KG1 (cell line): ENCODE measurements around the gene MPV17L2.
"Not testable (repeated sequence)": the region's sequence is repeated elsewhere in the genome, so short reads cannot be mapped to it uniquely, and the experiment has no call there.

ENCODE experiments used
- DNase-seq: peaks from one replicate; lab custom pipeline; 2025; lab: John Stamatoyannopoulos, UW

The MPV17L2 gene

GRCh38 chr19:18193388-18194180 lies 566 bp downstream of the MPV17L2 start:
- DNase-seq, result no peak

GRCh38 chr19:18194181-18194530 lies 1.1 kb downstream of the MPV17L2 start:
- no peak for DNase-seq

DNA sequence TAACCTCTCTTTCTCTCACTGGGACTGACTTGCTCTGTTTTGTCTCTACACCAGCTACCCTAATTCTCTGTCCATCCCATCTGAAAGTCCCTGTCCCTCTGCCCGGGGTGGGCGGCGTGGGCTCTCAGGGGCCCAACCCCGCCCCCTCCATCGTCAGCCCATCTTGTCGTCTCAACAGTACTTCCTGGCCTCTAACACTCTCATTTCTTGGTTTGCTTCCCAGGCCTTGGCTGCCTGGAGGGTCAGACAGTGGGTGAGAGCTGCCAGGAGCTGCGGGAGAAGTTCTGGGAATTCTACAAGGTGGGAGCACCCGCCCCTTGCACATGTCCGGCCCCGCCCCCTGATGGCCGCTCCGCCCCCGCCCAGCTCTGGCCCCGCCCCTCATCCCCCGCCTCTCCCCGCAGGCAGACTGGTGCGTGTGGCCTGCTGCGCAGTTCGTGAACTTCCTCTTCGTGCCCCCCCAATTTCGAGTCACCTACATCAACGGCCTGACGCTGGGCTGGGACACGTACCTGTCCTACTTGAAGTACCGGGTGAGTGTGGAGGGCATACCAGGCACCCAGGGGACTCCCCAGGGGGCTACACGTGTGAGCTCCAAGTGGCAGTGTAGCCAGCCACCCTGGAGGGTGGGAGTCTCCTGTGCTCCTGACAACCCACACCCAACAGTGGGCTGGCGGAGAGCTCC lies 1.7 kb downstream of the MPV17L2 start:
- no peak for DNase-seq

DNA sequence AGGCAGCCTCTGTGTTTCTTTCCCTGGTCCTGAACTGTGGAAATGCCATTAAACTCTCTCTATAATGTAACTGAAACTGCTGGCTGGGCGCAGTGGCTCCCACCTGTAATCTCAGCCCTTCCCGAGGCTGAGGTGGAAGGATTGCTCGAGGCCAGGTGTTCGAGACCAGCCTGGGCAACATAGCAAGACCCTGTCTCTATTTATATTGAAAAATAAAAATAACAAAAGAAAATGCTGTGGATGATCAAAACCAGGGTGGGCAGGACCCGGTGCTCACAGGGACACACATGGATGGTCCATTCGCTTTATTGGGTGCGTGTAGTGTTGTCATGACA lies 3.5 kb downstream of the MPV17L2 start:
- no peak for DNase-seq

- no peak for DNase-seq
These were observed 4.3 kb downstream of the MPV17L2 start for GRCh38 chr19:18197306-18197705.

DNA sequence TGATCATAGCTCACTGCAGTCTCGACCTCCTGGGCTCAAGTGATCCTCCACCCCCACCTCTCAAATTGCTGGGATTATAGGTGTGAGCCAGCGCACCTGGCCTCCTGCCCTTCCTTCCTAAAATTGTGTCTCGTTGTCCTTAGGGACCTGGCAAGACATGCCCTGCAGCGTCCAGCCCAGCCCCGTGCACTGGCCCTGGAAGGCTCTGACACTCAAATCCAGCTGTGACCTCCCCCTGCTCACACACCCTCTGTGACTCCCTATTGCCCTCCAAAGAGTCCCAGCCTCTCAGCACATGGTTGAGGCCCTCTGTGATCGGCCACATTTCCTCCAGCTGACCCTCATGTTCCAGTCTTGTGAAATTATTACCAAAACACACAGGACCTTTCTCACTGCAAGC lies 4.9 kb downstream of the MPV17L2 start:
- no peak for DNase-seq

GRCh38 chr19:18198374-18198773 lies 5.4 kb downstream of the MPV17L2 start:
- no peak for DNase-seq

DNA sequence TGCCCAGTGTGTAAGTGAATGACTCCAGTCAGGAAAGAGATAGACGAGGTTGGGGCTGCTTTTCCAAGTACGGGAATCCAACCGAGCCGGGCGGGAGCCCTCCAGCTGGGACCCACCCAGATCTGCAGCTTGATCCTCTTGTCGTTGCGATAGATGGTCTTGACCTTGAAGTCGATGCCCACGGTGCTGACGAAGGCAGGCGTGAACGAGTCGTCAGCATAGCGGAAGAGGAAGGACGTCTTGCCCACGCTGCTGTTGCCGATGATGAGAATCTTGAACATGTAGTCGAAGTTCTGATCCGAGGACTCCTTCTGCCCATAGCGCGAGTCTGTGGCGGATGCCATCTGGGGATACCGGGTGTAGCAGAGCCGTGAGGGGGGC lies 9.4 kb downstream of the MPV17L2 start:
- no peak for DNase-seq

GRCh38 chr19:18202778-18203407 lies 9.9 kb downstream of the MPV17L2 start:
- DNase-seq, result no peak

GRCh38 chr19:18203408-18203862 lies 10.4 kb downstream of the MPV17L2 start:
- DNase-seq, result no peak

DNA sequence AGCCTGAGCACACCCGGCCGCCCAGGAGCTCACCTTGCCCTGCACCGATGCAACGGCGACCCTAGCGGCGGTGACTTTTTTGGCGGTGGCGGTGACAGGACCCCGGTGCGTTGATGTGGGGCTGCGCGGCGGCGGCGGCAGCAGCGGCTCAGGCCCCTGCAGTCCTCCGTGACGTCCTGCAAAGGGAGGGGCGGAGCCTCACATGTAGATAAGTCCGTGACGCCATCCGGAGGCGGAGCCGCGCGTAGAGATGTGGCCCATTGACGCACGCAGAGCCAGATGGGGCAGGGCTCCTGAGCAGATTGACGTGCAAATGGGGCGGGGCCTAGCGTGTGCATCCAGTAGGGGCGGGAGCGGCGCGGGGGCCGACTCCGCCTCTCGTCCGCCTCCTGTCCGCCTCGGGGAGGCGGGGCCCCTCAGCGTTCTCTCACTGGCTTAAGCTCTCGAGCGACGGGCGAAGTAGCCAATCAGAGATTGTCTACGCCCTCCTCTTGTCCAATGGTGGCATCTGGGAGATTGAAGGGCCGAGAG lies 10.9 kb downstream of the MPV17L2 start, which contains the start of gene RAB3A:
TSS of gene RAB3A (minus strand) at position 180 of the 531 bp plus-strand sequence. CDS start 1,302 bp downstream, outside the sequence.
- peak; percentile 99 for DNase-seq

- no peak for DNase-seq
These were observed 11.6 kb downstream of the MPV17L2 start for GRCh38 chr19:18204394-18205199.

DNA sequence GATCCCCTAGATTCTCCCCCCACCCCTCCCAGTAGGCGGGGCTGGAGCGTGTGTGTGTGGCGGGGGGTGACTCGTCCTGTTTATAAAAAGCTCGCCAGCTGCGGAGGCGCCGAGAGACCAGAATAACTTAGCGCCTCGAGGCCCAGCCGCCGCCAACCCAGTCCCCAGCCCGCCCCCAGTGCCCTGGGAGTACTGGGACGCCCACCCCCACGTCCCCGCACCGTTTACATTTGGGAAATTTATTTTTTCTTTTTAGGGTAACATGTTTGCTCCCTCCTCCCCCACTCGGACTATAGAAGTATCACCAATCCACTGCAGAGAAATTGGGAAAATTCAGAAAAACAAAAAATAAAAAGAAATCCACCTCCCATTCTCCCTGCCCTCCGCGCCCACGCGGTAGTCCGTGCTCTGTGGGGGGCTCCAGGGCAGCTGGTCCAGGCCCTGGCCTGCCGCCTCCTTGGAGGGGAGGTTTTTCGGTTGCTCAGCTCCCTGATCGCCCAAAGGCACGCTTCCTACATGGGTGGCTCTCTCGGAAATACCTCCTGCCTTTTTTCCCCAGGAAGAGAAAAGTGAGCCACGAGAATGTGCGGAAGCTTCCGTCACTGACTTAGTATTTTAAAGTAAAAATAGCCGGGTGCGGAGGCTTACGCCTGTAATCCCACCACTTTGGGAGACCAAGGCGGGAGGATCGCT lies 12.3 kb downstream of the MPV17L2 start:
- peak; percentile 29 for DNase-seq

GRCh38 chr19:18206018-18206417 lies 13.0 kb downstream of the MPV17L2 start:
- no peak for DNase-seq

DNA sequence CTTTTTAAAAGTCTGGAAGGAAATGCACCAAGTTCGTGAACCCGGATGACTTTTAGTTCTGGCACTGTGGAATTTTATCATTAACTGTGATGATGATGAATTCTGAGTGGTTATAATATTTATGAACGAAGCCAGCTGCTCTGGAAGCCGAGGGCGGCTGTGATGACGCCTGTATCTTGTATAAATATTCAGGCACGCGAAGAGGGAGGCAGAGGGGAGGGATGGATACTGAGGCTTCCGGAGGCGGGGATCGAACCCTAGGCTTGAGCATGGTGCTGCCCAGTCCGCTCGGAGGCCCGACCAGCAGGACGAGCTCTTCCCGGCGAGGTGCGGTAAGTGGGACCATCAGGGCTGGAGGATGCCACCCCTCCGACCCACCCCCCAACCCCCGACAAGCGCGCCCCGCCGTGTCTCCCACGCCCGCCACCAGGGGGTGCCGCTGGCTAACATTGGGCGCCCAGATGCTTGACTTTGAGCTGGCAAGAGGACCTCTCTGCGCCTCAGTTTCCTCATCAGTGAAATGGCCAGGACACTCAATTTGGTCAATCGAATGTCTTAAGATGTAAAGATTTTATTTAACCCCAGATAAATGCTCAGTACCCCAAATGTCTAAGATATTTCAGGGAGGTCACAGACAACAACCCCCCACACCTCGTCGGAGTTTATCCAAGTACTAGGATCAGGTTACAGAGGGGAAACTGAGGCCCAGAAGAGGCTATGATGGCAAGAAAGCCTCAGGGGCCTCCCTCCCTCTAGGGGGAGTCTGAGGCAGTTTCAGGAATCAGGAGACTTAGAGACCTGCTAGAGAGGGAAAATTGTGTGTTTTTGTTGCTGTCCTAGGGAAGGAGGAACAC lies 15.3 kb downstream of the MPV17L2 start:
- no peak for DNase-seq

DNA sequence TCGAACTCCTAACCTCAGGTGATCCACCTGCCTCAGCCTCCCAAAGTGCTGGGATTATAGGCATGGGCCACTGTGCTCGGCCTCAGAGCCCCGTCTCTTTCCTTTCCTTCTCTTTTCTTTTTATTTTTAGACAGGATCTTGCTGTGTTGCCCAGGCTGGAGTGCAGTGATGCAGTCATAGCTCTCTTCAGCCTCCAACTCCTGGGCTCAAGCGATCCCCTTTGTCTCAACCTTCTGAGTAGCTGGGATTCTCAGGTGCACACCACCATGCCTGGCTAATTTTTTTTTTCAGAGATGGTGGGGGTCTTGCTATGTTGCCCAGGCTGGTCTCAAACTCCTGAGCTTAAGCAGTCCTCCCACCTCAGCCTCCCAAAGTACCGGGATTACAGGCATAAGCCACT lies 16.9 kb downstream of the MPV17L2 start:
- DNase-seq, result not testable (repeated sequence)

DNA sequence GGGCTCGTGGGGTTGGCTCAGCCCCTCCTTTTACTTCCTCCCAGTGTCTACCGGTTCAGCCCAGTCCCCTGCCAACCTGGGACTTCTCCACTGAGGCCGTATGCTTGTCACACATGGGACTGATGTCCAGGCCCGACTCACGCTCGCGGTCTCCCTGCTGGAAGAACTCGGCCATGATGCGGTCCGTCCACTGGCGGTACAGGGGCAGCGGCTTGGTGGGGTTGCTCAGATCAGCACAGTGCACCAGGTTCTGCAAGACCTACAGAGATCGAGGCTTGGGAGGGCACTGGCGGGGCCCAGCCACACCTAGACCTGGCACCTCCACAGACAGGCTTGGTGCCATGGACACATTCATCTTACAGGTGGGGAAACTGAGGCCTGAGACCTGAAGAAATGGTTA lies 18.7 kb downstream of the MPV17L2 start:
- no peak for DNase-seq

DNA sequence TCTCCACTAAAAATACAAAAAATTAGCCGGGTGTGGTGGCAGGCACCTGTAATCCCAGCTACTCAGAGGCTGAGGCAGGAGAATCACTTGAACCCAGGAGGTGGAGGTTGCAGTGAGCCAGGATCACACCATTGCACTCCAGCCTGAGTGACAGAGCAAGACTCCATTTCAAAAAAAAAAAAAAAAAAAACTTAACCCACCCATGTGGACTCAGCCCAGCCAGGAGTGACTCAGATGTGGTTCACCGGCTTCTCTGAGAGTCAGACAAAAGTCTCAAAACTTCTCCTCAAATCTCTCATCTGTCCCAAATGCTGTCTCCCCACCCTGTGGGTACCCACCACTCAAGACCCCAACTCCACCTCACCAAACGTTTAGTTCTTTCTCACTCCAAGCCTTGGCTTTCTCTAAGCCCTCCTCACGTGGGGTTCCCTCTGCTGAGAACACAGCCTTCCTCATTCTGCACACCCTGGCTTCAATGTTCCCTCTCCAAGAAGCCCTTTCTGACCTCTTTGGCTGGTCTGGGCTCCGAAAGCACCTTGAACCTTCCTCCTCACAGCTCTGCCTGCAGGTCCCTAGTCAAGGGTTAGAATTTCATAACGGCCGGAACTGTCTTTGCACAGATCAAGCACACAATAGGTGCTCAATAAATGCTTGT lies 21.9 kb downstream of the MPV17L2 start:
- DNase-seq, result no peak

DNA sequence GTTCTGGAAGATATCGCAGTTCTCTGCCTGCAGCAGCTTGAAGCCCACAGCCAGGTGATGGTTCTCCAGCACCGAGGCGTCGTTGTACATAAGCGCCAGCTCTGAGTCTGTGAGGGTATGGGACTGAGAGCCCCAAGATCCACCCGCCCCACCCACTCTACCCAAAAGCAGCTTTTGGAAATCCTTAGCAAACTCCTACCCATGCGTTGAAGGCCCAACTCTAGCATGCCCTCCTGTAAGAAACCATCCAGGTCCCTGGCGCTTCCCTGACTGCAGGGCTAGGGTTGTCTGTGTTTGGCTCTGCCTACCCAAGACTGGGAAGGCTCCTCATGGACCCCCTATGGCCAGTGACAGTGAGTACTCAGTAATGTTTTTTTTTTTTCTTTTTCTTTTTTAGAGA lies 23.8 kb downstream of the MPV17L2 start:
- DNase-seq, result no peak

GRCh38 chr19:18218159-18218558 lies 25.1 kb downstream of the MPV17L2 start:
- DNase-seq, result no peak
